22Rv1 (cell line): ENCODE data around the gene CHD2.

ENCODE experiments used
- CTCF ChIP-seq: fragments of 450-650 bp; IDR thresholded peaks from 2 replicates; pipeline ENCODE4 v1.5.1; 2017; ENCODE audit warnings: mild to moderate bottlenecking
- ZFX ChIP-seq: fragments of 450-650 bp; IDR thresholded peaks from 2 replicates; pipeline ENCODE4 v1.6.1; 2017; ENCODE audit warnings: antibody characterized with exemption, borderline replicate concordance

DNA sequence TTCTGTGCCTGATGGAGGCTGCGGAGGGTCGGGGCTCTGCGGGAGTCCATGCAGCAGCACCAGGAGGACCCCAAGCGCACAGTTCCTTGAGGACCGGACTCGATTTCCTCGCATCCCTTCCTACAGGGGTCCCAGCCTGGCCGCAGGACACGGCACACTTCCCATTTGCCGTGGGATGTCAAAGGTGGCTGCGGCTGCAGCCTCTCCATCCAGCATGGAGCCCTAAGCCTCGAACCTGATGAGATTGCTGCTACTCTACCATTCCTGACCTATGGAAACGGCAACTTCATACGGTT, 148.2 kb downstream of the CHD2 start:
- TF ChIP-seq CTCF (no peak), ZFX (no peak)
